ENCODE data around the gene BRD4.

BRD4 gene

GRCh38 chr19:15296841-15297415 lies 35.4 kb downstream of the BRD4 start:
- peaks cover 53% of the 10 kb centered on the region for H3K4me1 ChIP-seq (ENCODE audit: control insufficient read depth, insufficient read depth, low read length)
- no peaks in the 10 kb centered on the region for H3K9me3 ChIP-seq (ENCODE audit: control insufficient read depth, insufficient read depth, low read length)
- no peak overlapping the region for H3K4me3 ChIP-seq (ENCODE audit: low read depth, low read length)
- H3K27me3 ChIP-seq (ENCODE audit: control insufficient read depth, insufficient read depth, low read length), result no peaks in the 10 kb centered on the region
- H3K9ac ChIP-seq (ENCODE audit: low read depth, low read length), result no peak overlapping the region
- peak overlapping the region; percentile 50 for H3K27ac ChIP-seq (ENCODE audit: low read depth, low read length)
- peaks cover 8% of the 10 kb centered on the region for H3K36me3 ChIP-seq (ENCODE audit: control insufficient read depth, insufficient read depth, low read length)

GRCh38 chr19:15296353-15296752 lies 36.0 kb downstream of the BRD4 start:
- H3K27me3 ChIP-seq (ENCODE audit: control insufficient read depth, insufficient read depth, low read length), result no peaks in the 10 kb centered on the region
- H3K27ac ChIP-seq (ENCODE audit: low read depth, low read length), result no peak overlapping the region
- no peaks in the 10 kb centered on the region for H3K9me3 ChIP-seq (ENCODE audit: control insufficient read depth, insufficient read depth, low read length)
- H3K9ac ChIP-seq (ENCODE audit: low read depth, low read length), result no peak overlapping the region
- peaks cover 59% of the 10 kb centered on the region for H3K4me1 ChIP-seq (ENCODE audit: control insufficient read depth, insufficient read depth, low read length)
- H3K4me3 ChIP-seq (ENCODE audit: low read depth, low read length), result no peak overlapping the region
- peaks cover 8% of the 10 kb centered on the region for H3K36me3 ChIP-seq (ENCODE audit: control insufficient read depth, insufficient read depth, low read length)

DNA sequence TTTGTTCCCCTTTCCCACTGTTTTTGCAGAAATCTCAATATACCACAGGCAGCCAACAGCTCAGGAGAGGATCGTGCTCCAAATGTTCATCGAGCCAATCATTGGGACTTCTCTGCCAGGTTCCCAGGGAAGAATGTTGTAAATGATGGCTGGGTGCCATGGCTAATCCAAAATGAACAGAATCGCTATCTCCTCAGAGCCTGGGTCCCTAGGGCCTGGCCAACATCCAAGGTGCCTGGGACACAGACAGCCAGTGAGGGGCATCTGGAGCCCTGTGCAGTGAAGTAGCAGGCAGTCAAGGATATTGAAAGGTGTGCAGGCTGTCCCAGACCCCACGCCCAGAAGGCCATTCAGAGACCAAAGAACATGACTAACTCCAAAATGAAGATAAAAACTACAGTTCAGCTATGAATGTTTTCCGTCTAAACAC lies 37.8 kb downstream of the BRD4 start:
- Histone ChIP-seq H3K9ac (ENCODE audit: low read depth, low read length) (no peak overlapping the region), H3K9me3 (ENCODE audit: control insufficient read depth, insufficient read depth, low read length) (no peaks in the 10 kb centered on the region), H3K36me3 (ENCODE audit: control insufficient read depth, insufficient read depth, low read length) (peaks cover 8% of the 10 kb centered on the region), H3K4me1 (ENCODE audit: control insufficient read depth, insufficient read depth, low read length) (peaks cover 76% of the 10 kb centered on the region), H3K4me3 (ENCODE audit: low read depth, low read length) (no peak overlapping the region), H3K27ac (ENCODE audit: low read depth, low read length) (no peak overlapping the region), H3K27me3 (ENCODE audit: control insufficient read depth, insufficient read depth, low read length) (no peaks in the 10 kb centered on the region)

DNA sequence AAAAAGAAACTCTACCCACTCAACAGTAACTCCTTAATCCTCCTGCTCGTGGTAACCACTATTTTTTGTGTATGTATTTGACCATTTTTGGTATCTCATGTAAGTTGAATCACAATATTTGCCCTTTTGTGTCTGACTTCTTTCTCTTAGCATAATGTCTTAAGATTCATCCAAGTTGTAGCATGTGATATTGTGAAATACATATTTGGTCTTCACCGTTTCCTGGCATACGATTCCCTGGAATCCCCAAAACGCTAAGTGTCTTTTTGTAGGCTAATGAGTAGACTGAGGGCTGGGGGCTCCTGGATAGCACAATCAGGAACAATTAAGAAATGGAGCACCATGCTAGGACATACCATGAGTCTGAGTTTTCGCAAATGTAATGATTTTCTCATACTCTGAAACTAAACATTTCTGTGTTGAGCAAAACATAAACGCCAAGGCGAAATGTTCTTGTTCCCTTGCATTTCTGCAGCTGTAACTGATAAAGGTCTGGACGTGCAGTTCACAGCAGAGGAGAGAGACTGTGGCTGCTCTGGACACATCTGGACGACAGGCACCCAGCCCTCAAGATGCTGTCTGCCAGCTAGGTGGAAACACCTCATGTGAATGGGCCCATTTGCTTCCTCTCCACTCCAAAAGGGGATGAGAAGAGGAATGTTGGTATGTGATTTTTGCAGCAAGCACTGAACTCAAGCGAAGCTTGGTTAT lies 38.4 kb downstream of the BRD4 start:
- no peak overlapping the region for H3K9ac ChIP-seq (ENCODE audit: low read depth, low read length)
- H3K9me3 ChIP-seq (ENCODE audit: control insufficient read depth, insufficient read depth, low read length), result no peaks in the 10 kb centered on the region
- H3K4me3 ChIP-seq (ENCODE audit: low read depth, low read length), result no peak overlapping the region
- no peaks in the 10 kb centered on the region for H3K27me3 ChIP-seq (ENCODE audit: control insufficient read depth, insufficient read depth, low read length)
- H3K27ac ChIP-seq (ENCODE audit: low read depth, low read length), result no peak overlapping the region
- H3K36me3 ChIP-seq (ENCODE audit: control insufficient read depth, insufficient read depth, low read length), result peaks cover 8% of the 10 kb centered on the region
- H3K4me1 ChIP-seq (ENCODE audit: control insufficient read depth, insufficient read depth, low read length), result peaks cover 75% of the 10 kb centered on the region

GRCh38 chr19:15292847-15293582 lies 39.3 kb downstream of the BRD4 start:
- H3K4me1 ChIP-seq (ENCODE audit: control insufficient read depth, insufficient read depth, low read length), result peaks cover 72% of the 10 kb centered on the region
- no peak overlapping the region for H3K27ac ChIP-seq (ENCODE audit: low read depth, low read length)
- no peaks in the 10 kb centered on the region for H3K27me3 ChIP-seq (ENCODE audit: control insufficient read depth, insufficient read depth, low read length)
- peaks cover 8% of the 10 kb centered on the region for H3K36me3 ChIP-seq (ENCODE audit: control insufficient read depth, insufficient read depth, low read length)
- H3K9ac ChIP-seq (ENCODE audit: low read depth, low read length), result no peak overlapping the region
- no peaks in the 10 kb centered on the region for H3K9me3 ChIP-seq (ENCODE audit: control insufficient read depth, insufficient read depth, low read length)
- H3K4me3 ChIP-seq (ENCODE audit: low read depth, low read length), result no peak overlapping the region

DNA sequence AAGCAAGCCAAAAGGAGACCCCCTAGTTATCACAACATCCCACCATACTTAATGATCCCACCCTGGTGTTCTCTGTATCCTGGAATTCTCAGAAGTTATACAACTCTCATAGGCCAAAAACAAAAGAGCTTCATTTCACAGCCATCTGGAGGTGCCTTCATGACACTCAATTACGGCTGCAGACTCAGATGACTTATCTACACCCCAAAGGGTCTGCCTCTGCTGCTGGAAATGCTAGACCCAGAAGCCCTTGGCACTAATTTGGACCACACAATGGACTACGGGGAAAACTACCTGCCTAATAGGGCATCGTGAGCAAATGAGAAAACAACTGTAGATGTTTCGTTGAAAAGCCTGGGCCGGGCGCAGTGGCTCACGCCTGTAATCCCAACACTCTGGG lies 40.2 kb downstream of the BRD4 start:
- peaks cover 8% of the 10 kb centered on the region for H3K36me3 ChIP-seq (ENCODE audit: control insufficient read depth, insufficient read depth, low read length)
- H3K4me3 ChIP-seq (ENCODE audit: low read depth, low read length), result no peak overlapping the region
- H3K27ac ChIP-seq (ENCODE audit: low read depth, low read length), result no peak overlapping the region
- H3K4me1 ChIP-seq (ENCODE audit: control insufficient read depth, insufficient read depth, low read length), result peaks cover 67% of the 10 kb centered on the region
- H3K9me3 ChIP-seq (ENCODE audit: control insufficient read depth, insufficient read depth, low read length), result no peaks in the 10 kb centered on the region
- H3K9ac ChIP-seq (ENCODE audit: low read depth, low read length), result no peak overlapping the region
- H3K27me3 ChIP-seq (ENCODE audit: control insufficient read depth, insufficient read depth, low read length), result no peaks in the 10 kb centered on the region

DNA sequence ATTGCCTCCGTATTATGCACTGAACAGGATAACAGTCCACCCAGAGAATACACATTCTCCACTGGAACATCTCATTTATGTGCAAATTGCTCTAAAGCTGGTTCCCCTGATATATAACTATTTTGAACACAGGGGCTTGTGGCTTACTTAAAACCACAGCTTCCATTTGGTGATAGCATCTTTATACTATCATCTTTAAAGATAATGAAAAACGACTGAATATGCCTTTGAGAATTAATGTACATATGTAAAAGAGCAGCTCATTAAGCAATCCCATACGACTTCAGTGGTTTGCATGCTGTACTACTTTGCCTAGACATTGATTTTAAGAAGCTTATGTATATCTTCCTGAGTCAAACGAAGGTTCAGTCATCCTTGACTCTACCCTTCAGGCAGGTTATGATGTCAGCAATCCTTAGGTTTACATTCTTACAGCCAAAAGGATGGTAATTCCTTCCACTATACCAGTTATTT lies 40.8 kb downstream of the BRD4 start:
- Histone ChIP-seq H3K9me3 (ENCODE audit: control insufficient read depth, insufficient read depth, low read length) (no peaks in the 10 kb centered on the region), H3K9ac (ENCODE audit: low read depth, low read length) (no peak overlapping the region), H3K27ac (ENCODE audit: low read depth, low read length) (peak overlapping the region; percentile 21), H3K4me1 (ENCODE audit: control insufficient read depth, insufficient read depth, low read length) (peaks cover 68% of the 10 kb centered on the region), H3K4me3 (ENCODE audit: low read depth, low read length) (no peak overlapping the region), H3K36me3 (ENCODE audit: control insufficient read depth, insufficient read depth, low read length) (peaks cover 8% of the 10 kb centered on the region), H3K27me3 (ENCODE audit: control insufficient read depth, insufficient read depth, low read length) (no peaks in the 10 kb centered on the region)

GRCh38 chr19:15291089-15291488 lies 41.2 kb downstream of the BRD4 start:
- H3K9me3 ChIP-seq (ENCODE audit: control insufficient read depth, insufficient read depth, low read length), result no peaks in the 10 kb centered on the region
- no peak overlapping the region for H3K9ac ChIP-seq (ENCODE audit: low read depth, low read length)
- 0 out of 2 replicates have a peak, but pooled peaks cover 4% of the 10 kb centered on the region for H3K36me3 ChIP-seq (ENCODE audit: control insufficient read depth, insufficient read depth, low read length)
- no peak overlapping the region for H3K4me3 ChIP-seq (ENCODE audit: low read depth, low read length)
- peak overlapping the region; percentile 21 for H3K27ac ChIP-seq (ENCODE audit: low read depth, low read length)
- H3K27me3 ChIP-seq (ENCODE audit: control insufficient read depth, insufficient read depth, low read length), result no peaks in the 10 kb centered on the region
- peaks cover 73% of the 10 kb centered on the region for H3K4me1 ChIP-seq (ENCODE audit: control insufficient read depth, insufficient read depth, low read length)

GRCh38 chr19:15290166-15290565 lies 42.2 kb downstream of the BRD4 start:
- no peak overlapping the region for H3K4me3 ChIP-seq (ENCODE audit: low read depth, low read length)
- no peaks in the 10 kb centered on the region for H3K9me3 ChIP-seq (ENCODE audit: control insufficient read depth, insufficient read depth, low read length)
- H3K36me3 ChIP-seq (ENCODE audit: control insufficient read depth, insufficient read depth, low read length), result 0 out of 2 replicates have a peak, but pooled peaks cover 3% of the 10 kb centered on the region
- H3K27me3 ChIP-seq (ENCODE audit: control insufficient read depth, insufficient read depth, low read length), result no peaks in the 10 kb centered on the region
- no peak overlapping the region for H3K9ac ChIP-seq (ENCODE audit: low read depth, low read length)
- H3K4me1 ChIP-seq (ENCODE audit: control insufficient read depth, insufficient read depth, low read length), result peaks cover 77% of the 10 kb centered on the region
- H3K27ac ChIP-seq (ENCODE audit: low read depth, low read length), result peak overlapping the region; percentile 4

DNA sequence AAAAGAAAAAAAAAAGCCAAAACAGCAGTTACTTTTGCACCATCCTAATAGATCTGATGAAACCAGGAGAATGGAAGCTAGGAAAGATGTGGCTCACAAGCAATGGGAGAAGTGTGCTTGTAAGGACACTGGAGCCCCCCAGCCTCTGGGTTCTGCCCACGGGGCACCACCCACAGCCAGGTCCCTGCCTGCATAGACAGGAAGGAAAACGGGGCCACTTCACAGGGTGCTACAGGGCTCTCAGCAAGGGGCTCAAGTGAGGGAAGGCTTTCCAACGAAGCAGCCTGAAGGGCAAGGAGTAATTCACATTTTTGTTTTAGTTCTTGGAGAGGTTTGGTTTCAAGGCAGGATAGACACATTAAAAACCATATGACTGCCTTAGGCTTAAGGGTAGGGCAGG lies 42.7 kb downstream of the BRD4 start:
- H3K27me3 ChIP-seq (ENCODE audit: control insufficient read depth, insufficient read depth, low read length), result no peaks in the 10 kb centered on the region
- no peaks in the 10 kb centered on the region for H3K9me3 ChIP-seq (ENCODE audit: control insufficient read depth, insufficient read depth, low read length)
- 0 out of 2 replicates have a peak, but pooled peaks cover 3% of the 10 kb centered on the region for H3K36me3 ChIP-seq (ENCODE audit: control insufficient read depth, insufficient read depth, low read length)
- H3K27ac ChIP-seq (ENCODE audit: low read depth, low read length), result peak overlapping the region; percentile 4
- no peak overlapping the region for H3K4me3 ChIP-seq (ENCODE audit: low read depth, low read length)
- peaks cover 73% of the 10 kb centered on the region for H3K4me1 ChIP-seq (ENCODE audit: control insufficient read depth, insufficient read depth, low read length)
- H3K9ac ChIP-seq (ENCODE audit: low read depth, low read length), result no peak overlapping the region
